HEK293T (cell line): Measurements from ENCODE around the gene SIRT5.

Experiments
- ARNT ChIP-seq: fragments of 450-650 bp; IDR thresholded peaks from 2 replicates; pipeline ENCODE4 v1.6.1; 2017; ENCODE audit warnings: mild to moderate bottlenecking
- BHLHE40 ChIP-seq: fragments of 450-650 bp; IDR thresholded peaks from 2 replicates; pipeline ENCODE4 v1.6.1; 2016; ENCODE audit warnings: mild to moderate bottlenecking, moderate library complexity, borderline replicate concordance
- ELF4 ChIP-seq: fragments of 450-650 bp; IDR thresholded peaks from 2 replicates; pipeline ENCODE4 v1.6.1; 2017; ENCODE audit warnings: antibody characterized with exemption
- FOXK2 ChIP-seq: fragments of 450-650 bp; IDR thresholded peaks from 2 replicates; pipeline ENCODE4 v1.6.1; 2016; ENCODE audit warnings: mild to moderate bottlenecking
- FOXM1 ChIP-seq: fragments of 450-650 bp; IDR thresholded peaks from 2 replicates; pipeline ENCODE4 v1.6.1; 2017; ENCODE audit warnings: mild to moderate bottlenecking, borderline replicate concordance
- HDGF ChIP-seq: fragments of 450-650 bp; IDR thresholded peaks from 2 replicates; pipeline ENCODE4 v1.6.1; 2017; ENCODE audit warnings: antibody characterized with exemption, borderline replicate concordance
- L3MBTL2 ChIP-seq: fragments of 450-650 bp; conservative IDR thresholded peaks from 2 replicates; pipeline ENCODE4 v1.6.1; 2016; ENCODE audit warnings: mild to moderate bottlenecking
- TARDBP ChIP-seq: fragments of 450-650 bp; IDR thresholded peaks from 2 replicates; pipeline ENCODE4 v1.6.1; 2016

DNA sequence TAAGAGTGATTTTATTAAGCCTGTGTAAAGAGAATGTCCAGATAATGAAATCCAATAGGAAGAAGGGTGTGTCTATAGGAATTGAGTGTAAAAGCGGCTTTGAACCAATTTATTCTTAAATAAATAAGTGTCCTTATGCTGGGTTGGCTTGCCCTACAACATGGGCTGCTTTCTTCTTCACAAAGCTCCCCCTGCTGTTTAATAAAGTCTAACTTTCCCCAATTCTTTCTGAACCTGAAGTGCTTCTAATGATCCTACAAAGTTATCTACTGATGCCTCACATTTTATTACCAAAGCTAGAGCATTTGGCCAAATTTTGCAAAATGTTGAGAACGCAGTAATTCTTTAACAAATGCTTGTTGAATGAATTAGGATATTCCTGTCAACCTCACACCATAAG lies 36.3 kb upstream of the SIRT5 start:
- no peak for TF ChIP-seq FOXK2
- no peak for TF ChIP-seq ELF4
- TF ChIP-seq FOXM1 = no peak
- no peak for TF ChIP-seq BHLHE40
- TF ChIP-seq TARDBP = no peak
- TF ChIP-seq L3MBTL2 = no peak
- no peak for TF ChIP-seq HDGF
- no peak for TF ChIP-seq ARNT
